ENCODE data around the gene LRRC75B.

DNA sequence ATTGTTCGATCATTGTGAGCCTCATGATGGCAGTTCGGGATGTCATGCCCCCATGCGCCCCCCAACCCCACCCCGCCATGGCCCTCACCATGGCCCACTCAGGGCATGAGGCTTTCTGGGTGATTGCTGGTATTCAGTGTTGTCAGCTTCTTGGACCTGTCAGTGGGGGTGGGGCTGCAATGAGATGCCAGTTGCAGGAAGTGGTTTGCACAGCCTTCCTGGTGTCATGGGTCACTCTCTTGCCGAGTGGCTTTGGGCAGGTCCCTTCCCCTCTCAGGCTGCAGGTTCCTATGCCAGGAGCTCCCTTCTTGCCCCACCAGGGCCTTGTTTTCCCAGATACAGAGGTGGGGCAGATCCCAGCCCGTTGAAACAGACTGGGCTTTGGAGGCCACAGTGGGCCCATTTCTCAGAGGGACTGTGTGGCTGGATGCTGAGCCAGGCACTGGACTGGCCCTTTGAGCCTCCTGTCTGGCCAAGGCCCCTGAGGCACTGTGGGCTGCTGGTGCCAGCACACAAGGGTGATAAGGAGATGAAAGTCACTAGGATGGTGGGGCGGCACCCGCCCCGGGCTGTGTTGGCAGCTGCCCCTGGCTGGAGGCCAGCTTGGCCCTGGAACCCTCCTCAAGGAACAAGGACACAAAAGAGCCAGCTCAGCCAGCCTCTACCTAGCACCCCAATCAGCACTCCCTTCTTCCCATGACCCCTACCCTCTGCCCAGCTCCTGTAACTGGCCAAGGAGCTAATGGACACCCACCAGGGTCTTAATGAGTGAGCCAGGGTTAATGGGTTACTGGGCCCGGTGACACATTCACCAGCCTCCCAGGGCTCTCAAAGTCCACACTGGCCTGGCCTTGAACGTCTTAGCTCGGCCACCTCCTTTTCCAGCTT, 8.6 kb upstream of the LRRC75B start:
- TF ChIP-seq, protein P1, sequence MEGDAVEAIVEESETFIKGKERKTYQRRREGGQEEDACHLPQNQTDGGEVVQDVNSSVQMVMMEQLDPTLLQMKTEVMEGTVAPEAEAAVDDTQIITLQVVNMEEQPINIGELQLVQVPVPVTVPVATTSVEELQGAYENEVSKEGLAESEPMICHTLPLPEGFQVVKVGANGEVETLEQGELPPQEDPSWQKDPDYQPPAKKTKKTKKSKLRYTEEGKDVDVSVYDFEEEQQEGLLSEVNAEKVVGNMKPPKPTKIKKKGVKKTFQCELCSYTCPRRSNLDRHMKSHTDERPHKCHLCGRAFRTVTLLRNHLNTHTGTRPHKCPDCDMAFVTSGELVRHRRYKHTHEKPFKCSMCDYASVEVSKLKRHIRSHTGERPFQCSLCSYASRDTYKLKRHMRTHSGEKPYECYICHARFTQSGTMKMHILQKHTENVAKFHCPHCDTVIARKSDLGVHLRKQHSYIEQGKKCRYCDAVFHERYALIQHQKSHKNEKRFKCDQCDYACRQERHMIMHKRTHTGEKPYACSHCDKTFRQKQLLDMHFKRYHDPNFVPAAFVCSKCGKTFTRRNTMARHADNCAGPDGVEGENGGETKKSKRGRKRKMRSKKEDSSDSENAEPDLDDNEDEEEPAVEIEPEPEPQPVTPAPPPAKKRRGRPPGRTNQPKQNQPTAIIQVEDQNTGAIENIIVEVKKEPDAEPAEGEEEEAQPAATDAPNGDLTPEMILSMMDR (IDR thresholded peaks at IDR 0.05; ENCODE audit: extremely low read depth in 1 of 2, insufficient read depth in 1 of 2, low read depth in 1 of 2, low read length in 2 of 2), result no peak
- TF ChIP-seq MYC (IDR thresholded peaks at IDR 0.05; ENCODE audit: low read depth, low read length) (no peak), POLR2AphosphoS5 (IDR thresholded peaks at IDR 0.05; ENCODE audit: insufficient read depth, low read depth, low read length) (no peak)
